Glutamatergic neuron (in vitro differentiated cells): ENCODE measurements around the gene ZNF182. TPM values are rescaled to one million over a fixed set of nuclear protein-coding genes. Genes with fewer than 3 reads are reported as not detected.
"Not testable (repeated sequence)": the region's sequence is repeated elsewhere in the genome, so short reads cannot be mapped to it uniquely, and the experiment has no call there.

Experiments used
- DNase-seq: peaks from one replicate; pipeline ENCODE4 v3.0.0; 2022
- H3K27ac Mint-ChIP-seq: one replicate; pipeline ENCODE4 v1.8.0; 2020; ENCODE audit warnings: mild to moderate bottlenecking, mixed read lengths, inconsistent platforms; ENCODE audit not compliant: unreplicated experiment
- H3K27me3 Mint-ChIP-seq: one replicate; pipeline ENCODE4 v1.8.0; 2020; ENCODE audit warnings: mild to moderate bottlenecking, moderate library complexity, mixed read lengths, inconsistent platforms; ENCODE audit not compliant: unreplicated experiment
- H3K36me3 Mint-ChIP-seq: one replicate; pipeline ENCODE4 v1.8.0; 2020; ENCODE audit warnings: mild to moderate bottlenecking, mixed read lengths, inconsistent platforms; ENCODE audit not compliant: unreplicated experiment
- H3K4me1 Mint-ChIP-seq: one replicate; pipeline ENCODE4 v1.8.0; 2020; ENCODE audit warnings: mild to moderate bottlenecking, low read depth, mixed read lengths, inconsistent platforms; ENCODE audit not compliant: unreplicated experiment
- H3K4me3 Mint-ChIP-seq: one replicate; pipeline ENCODE4 v1.8.0; 2020; ENCODE audit warnings: mild to moderate bottlenecking, mixed read lengths, inconsistent platforms; ENCODE audit not compliant: unreplicated experiment
- H3K9me3 Mint-ChIP-seq: one replicate; pipeline ENCODE4 v1.8.0; 2020; ENCODE audit warnings: mild to moderate bottlenecking, moderate library complexity, mixed read lengths, inconsistent platforms; ENCODE audit not compliant: unreplicated experiment
- total RNA-seq: library from RNA; stranded (reverse); fragmentation: NEBNext Ultra II Directional; extraction: Animal tissue kit (Norgen Biotek cat#: 25700); gene quantifications from one replicate; pipeline ENCODE4 v1.2.1, GENCODE V29; 2021; ENCODE audit not compliant: unreplicated experiment
- TF ChIP-seq, protein P1 (sequence below): fragments of 200-600 bp; sonication (generic); IDR thresholded peaks from one replicate; pipeline ENCODE4 v1.5.0; 2021; ENCODE audit not compliant: partially characterized antibody, unreplicated experiment

ZNF182 gene
- total RNA-seq, 1 donor from 2014 or later = 7.8 TPM

DNA sequence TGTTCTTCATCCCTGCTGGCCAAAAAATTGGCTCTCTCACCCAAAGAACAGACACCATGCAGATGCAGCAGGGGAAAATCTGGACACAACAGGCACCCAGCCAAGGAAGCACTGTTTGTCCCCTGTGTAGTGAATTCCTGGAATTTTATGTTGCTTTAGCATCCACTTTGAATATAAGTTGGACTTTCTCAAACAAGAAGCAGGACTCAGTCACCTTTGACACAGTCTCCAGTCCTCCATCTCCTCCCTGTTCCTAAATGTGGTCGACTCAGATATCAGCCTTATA, 11.8 kb downstream of the ZNF182 start:
- no peaks in the 10 kb centered on the region for H3K4me1 Mint-ChIP-seq
- H3K27me3 Mint-ChIP-seq = no peaks in the 10 kb centered on the region
- H3K4me3 Mint-ChIP-seq = no peak overlapping the region
- no peaks in the 10 kb centered on the region for H3K9me3 Mint-ChIP-seq
- DNase-seq = no peak
- TF ChIP-seq, protein P1, sequence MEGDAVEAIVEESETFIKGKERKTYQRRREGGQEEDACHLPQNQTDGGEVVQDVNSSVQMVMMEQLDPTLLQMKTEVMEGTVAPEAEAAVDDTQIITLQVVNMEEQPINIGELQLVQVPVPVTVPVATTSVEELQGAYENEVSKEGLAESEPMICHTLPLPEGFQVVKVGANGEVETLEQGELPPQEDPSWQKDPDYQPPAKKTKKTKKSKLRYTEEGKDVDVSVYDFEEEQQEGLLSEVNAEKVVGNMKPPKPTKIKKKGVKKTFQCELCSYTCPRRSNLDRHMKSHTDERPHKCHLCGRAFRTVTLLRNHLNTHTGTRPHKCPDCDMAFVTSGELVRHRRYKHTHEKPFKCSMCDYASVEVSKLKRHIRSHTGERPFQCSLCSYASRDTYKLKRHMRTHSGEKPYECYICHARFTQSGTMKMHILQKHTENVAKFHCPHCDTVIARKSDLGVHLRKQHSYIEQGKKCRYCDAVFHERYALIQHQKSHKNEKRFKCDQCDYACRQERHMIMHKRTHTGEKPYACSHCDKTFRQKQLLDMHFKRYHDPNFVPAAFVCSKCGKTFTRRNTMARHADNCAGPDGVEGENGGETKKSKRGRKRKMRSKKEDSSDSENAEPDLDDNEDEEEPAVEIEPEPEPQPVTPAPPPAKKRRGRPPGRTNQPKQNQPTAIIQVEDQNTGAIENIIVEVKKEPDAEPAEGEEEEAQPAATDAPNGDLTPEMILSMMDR = no peak
- peaks cover 5% of the 10 kb centered on the region for H3K36me3 Mint-ChIP-seq
- H3K27ac Mint-ChIP-seq = no peak overlapping the region

DNA sequence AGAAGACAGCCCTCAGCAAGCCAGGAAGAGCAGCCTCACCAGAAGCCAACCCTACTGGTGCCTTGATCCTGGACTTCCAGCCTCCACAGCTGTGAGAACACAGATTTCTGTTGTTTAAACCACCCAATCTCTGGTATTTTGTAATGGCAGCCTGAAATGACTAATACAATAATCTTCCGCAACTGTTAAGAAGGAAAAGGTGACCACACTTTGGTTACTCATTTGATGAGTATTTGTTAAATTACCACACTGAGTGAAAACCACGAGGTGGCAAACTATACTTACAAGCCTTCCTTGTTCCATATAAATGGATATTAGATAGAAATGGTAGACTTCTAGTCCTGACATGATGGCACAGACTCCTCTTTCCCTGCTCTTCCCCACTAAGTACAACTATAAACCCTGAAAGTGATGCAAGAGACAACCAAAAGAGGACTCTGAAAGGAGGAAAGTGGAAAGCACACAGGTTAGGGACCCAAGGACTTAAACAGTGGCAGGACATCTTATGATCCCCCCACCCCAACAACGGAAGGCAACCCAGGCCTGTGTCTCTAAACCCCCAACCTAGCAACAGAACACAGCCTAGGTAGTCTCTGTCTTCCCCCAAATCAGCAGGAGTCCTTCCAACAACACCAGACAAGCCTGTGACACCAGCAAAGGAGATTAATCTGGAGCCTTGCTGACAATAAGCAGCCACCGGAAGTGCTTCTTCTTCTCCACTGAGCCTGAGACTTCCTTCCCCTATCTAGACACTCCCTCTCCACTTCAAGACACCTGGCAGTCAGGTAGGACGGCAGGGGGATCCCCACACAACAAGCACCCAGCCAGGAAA, 12.3 kb downstream of the ZNF182 start:
- H3K4me3 Mint-ChIP-seq = no peak overlapping the region
- H3K27me3 Mint-ChIP-seq = no peaks in the 10 kb centered on the region
- no peak overlapping the region for H3K27ac Mint-ChIP-seq
- no peaks in the 10 kb centered on the region for H3K9me3 Mint-ChIP-seq
- H3K36me3 Mint-ChIP-seq = peaks cover 8% of the 10 kb centered on the region
- DNase-seq = no peak
- H3K4me1 Mint-ChIP-seq = no peaks in the 10 kb centered on the region
- TF ChIP-seq, protein P1 = no peak

DNA sequence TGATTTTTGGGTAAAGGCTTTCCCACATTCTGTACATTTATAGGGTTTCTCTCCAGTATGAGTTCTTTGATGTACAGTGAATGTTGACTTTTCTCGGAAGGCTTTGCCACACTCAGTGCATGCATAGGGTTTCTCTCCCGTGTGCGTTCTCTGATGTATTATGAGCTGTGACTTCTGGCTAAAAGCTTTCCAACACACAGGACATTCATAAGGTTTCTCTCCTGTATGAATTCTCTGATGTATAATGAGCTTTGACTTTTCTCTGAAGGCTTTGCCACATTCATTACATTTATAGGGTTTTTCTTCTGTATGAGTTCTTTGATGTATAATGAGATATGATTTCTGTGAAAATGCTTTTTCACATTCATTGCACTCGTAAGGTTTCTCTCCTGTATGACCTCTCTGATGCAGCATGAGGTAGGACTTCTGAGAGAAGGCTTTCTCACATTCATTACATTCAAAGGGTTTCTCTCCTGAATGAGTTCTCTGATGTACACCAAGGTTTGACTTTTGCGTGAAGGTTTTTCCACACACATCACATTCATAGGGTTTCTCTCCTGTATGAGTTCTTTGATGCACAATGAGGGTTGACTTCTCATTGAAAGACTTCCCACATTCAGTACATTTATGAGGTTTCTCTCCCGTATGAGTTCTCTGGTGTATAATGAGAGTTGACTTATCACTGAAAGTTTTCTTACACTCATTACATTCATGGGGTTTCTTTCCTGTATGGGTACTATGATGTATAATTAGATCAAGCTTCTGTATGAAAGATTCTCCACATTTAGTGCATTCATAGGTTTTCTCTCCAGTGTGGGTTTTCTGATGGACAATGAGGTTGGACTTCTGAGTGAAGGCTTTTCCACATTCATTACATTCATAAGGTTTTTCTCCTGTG, 27.3 kb downstream of the ZNF182 start:
- H3K4me3 Mint-ChIP-seq = no peak overlapping the region
- TF ChIP-seq, protein P1 = no peak
- H3K27me3 Mint-ChIP-seq = peaks cover 2% of the 10 kb centered on the region
- peaks cover 11% of the 10 kb centered on the region for H3K9me3 Mint-ChIP-seq
- DNase-seq = no peak
- peaks cover 70% of the 10 kb centered on the region for H3K36me3 Mint-ChIP-seq
- H3K4me1 Mint-ChIP-seq = no peaks in the 10 kb centered on the region
- H3K27ac Mint-ChIP-seq = no peak overlapping the region

GRCh38 chrX:47973235-47973634, 30.6 kb downstream of the ZNF182 start:
- no peaks in the 10 kb centered on the region for H3K4me1 Mint-ChIP-seq
- no peak overlapping the region for H3K4me3 Mint-ChIP-seq
- no peak for DNase-seq
- H3K9me3 Mint-ChIP-seq = peaks cover 12% of the 10 kb centered on the region
- peaks cover 52% of the 10 kb centered on the region for H3K36me3 Mint-ChIP-seq
- TF ChIP-seq, protein P1 = no peak
- peaks cover 5% of the 10 kb centered on the region for H3K27me3 Mint-ChIP-seq
- H3K27ac Mint-ChIP-seq = no peak overlapping the region

- not testable (repeated sequence) for H3K9me3 Mint-ChIP-seq, H3K4me3 Mint-ChIP-seq, DNase-seq, H3K4me1 Mint-ChIP-seq, H3K27ac Mint-ChIP-seq, H3K27me3 Mint-ChIP-seq
- H3K36me3 Mint-ChIP-seq = peaks cover 15% of the 10 kb centered on the region
Measured at GRCh38 chrX:47965526-47965925, 38.3 kb downstream of the ZNF182 start.

DNA sequence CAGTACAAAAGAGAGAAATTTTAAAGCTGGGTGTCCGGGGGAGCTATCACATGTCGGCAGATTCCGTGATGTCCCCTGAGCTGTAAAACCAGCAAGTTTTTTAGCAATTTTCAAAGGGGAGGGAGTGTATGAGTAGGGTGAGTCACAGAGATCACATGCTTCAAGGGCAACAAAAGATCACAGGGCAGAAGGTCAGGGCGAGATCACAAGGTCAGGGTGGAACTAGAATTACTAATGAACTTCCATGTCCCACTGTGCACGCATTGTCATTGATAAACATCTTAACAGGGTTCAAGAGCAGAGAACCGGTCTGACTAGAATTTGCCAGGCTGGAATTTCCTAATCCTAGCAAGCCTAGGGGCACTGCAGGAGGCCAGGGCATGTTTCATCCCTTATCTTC, 42.0 kb downstream of the ZNF182 start:
- H3K27me3 Mint-ChIP-seq, H3K36me3 Mint-ChIP-seq, DNase-seq, H3K4me3 Mint-ChIP-seq, H3K9me3 Mint-ChIP-seq, H3K27ac Mint-ChIP-seq, H3K4me1 Mint-ChIP-seq: not testable (repeated sequence)
